GM12874 (cell line): ENCODE measurements around the gene MRPS18A.

ENCODE experiments used
- TF ChIP-seq, protein P1 (sequence below): IDR thresholded peaks from 2 replicates; pipeline ENCODE4 v1.5.1; 2011; ENCODE audit warnings: low read depth, mild to moderate bottlenecking, control low read depth, low read length, moderate library complexity; ENCODE audit not compliant: insufficient read depth

MRPS18A gene

DNA sequence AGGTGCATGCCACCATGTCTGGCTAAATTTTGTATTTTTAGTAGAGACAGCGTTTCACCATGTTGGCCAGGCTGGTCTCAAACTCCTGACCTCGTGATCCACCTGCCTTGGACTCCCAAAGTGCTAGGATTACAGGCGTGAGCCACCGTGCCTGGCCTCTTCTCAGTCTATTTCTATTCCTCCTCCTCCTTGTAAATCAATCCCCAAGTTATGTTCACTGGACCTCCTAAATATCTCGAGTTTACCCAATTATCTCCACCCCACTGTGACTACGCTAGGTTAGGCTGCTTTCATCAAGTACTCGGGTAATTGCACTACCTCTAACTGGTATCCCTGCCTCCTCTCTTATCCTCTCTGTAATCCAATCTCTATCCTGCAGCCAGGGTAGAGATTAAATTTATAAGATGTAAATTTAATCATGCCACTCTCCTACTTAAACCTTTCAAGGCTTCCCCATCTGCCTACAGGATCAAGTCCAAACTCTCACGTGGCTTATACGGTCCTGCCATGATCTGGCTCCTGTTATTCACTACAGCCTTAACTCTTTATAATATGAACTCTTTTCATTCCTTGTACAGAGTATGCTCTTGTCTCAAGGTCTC lies 52.8 kb downstream of the MRPS18A start:
- TF ChIP-seq, protein P1, sequence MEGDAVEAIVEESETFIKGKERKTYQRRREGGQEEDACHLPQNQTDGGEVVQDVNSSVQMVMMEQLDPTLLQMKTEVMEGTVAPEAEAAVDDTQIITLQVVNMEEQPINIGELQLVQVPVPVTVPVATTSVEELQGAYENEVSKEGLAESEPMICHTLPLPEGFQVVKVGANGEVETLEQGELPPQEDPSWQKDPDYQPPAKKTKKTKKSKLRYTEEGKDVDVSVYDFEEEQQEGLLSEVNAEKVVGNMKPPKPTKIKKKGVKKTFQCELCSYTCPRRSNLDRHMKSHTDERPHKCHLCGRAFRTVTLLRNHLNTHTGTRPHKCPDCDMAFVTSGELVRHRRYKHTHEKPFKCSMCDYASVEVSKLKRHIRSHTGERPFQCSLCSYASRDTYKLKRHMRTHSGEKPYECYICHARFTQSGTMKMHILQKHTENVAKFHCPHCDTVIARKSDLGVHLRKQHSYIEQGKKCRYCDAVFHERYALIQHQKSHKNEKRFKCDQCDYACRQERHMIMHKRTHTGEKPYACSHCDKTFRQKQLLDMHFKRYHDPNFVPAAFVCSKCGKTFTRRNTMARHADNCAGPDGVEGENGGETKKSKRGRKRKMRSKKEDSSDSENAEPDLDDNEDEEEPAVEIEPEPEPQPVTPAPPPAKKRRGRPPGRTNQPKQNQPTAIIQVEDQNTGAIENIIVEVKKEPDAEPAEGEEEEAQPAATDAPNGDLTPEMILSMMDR, result no peak

GRCh38 chr6:43630980-43631619 lies 56.5 kb downstream of the MRPS18A start:
- TF ChIP-seq, protein P1, result no peak

- TF ChIP-seq, protein P1, result no peak
Measured at GRCh38 chr6:43629505-43630300, 57.9 kb downstream of the MRPS18A start.

- TF ChIP-seq, protein P1, result no peak
Measured at GRCh38 chr6:43629104-43629504, 58.5 kb downstream of the MRPS18A start, which contains the start of gene GTPBP2. TSS of gene GTPBP2 (minus strand) at chr6:43629264. CDS start at chr6:43629162, 102 bp downstream.

GRCh38 chr6:43628393-43629103 lies 59.0 kb downstream of the MRPS18A start:
- TF ChIP-seq, protein P1, result no peak

GRCh38 chr6:43627008-43627825 lies 60.4 kb downstream of the MRPS18A start:
- TF ChIP-seq, protein P1, result no peak
